Measurements from ENCODE around the gene SLCO2A1.

Gene SLCO2A1

DNA sequence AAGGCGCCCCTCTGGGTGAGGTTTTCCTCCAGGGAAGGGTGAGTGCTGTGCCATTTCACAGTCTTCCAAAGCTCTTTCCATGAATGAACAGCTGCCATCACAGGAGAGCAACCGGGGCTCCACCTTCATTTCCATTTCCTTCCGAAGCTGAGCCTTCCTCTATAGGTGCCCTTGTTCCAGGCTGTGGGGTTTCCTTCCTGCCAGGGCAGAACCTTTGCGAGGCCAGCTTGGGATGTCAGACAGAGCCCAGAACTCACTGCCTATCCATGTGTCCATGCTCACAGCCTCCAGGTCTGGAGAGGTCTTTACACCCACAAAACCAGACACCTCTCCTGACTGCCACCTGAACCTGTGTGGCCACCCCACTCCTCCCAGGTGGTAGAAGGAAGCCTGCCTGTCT lies 49.2 kb downstream of the SLCO2A1 start:
- no peak for DNase-seq (ENCODE audit: low read depth in 2 of 2)

DNA sequence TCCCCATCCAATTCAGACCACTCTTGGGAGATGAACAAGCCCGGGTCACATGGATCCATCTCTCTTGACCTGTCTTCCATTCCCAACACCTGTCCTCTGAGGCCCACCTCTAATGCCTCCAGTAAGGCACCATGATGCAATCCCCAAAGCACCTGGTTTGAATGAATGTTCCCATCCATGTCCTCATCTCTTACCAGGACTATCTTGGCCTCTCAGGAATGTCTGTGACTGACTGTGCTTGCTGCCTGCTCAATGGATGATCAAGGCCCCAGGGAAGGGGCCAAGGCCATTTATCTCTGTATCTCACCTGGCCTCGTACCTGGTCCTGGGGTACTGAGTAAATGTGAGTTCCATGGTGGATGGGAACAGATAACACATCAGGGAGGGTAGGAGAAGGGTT lies 49.7 kb downstream of the SLCO2A1 start:
- no peak for DNase-seq (ENCODE audit: low read depth in 2 of 2)

DNA sequence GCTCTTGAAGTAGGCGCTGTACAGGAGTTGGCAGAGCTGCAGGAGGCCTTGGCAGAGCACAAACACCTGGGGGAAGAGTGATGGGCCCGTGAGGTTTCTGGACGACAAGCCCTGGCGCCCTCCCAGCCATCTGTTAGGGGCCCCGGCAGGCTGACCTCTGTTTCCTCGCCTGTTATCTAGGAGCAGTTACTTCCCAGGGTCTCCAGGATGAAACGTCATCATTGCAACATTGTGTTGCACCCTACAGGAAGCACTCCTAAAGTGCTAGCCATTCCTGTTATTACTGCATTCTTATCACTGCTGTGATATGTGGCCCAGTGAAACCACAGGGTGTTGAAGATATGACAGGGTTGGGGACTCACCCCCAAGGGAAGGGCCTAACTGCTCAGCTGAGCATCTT lies 50.2 kb downstream of the SLCO2A1 start:
- no peak for DNase-seq (ENCODE audit: low read depth in 2 of 2)

DNA sequence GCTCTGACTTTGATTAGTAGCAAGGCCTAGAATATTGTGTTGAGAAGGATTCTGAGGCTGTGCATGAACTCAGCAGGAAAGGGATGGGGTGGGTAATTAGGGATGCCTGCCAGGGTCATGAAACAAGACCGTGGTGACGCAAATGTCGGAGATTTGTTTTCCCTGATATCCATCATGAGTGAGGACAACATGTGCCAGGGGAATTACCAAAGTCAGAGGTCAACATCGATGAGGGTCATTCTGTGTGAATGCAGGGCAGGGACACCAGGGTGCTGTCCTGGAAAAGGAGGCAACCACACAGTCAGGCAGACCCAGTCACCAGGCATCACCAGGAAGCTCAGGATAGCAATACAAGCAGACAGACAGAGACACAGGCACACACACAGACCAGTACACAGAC lies 52.2 kb downstream of the SLCO2A1 start:
- no peak for DNase-seq (ENCODE audit: low read depth in 2 of 2)

DNA sequence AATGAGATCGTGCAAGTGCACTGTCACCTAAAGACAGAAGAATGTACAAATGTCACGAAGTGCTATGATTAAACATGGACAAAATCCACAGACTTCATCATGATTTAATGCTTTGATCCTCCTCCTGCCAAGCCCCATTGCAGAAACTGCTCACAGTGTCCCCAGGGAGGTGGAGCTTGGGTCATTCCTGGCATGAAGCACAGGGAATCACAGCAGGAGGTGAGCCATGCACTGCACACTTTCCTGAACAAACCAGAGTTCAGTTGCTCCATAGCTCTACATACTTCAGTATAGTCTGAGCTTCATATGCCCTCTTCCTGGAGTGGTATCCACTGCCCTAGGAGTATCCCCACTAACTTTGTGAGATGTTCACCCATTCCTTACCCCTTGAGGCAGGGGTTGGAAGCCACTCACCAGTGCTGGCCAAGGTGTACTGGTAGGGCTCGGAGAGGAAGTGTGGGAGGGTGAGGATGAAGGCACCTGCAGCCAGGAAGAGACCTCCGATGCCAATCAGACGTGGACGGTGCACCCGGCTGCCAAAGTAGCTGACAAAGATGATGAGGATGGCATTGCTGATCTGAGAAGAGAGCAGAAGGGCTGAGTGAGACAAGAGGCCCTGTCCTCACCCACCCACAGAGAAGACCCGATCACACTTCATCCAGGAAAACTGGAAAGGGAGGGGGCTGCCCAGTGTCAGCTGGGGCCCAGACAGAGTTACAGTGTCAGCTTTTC lies 56.3 kb downstream of the SLCO2A1 start:
- no peak for DNase-seq (ENCODE audit: low read depth in 2 of 2)

DNA sequence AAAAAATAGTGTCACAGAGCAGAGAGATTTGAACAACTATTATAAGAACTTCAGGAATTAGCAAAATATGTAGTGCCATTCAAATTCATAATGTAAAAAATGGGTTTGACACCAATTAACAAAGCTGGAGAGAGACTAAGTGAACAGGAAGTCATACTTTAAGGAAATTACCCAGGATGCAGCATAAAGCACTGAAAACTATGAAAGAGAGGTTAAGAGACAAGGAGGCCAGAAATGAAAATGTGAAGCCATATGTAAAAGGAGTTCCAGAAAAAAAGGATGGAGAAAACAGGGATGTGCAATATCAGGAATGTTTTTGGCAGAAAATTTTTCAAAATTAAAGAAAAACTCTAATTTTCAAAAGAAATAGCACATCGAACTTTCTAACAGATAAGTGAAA lies 57.6 kb downstream of the SLCO2A1 start:
- no peak for DNase-seq (ENCODE audit: low read depth in 2 of 2)

DNA sequence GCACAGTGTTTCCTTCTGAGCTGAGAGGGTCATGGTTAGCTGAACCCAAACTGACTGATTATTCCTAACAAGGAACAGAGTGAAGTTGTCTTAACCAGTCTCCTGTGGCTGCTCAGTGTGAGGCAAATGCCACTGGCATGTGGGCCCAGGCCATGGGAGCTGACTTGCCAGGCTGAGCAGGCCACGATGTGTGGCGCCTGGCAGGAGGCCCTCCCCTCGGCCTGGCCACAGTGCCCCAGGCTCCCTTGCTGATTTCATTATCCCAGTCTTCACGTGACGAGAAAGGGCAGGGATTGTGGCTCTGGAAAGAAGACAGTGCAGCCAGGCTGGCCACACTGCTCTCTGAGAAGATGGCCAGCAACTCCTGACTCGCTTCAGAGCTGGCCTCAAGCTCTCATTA lies 58.8 kb downstream of the SLCO2A1 start:
- DNase-seq (ENCODE audit: low read depth in 2 of 2) = no peak

DNA sequence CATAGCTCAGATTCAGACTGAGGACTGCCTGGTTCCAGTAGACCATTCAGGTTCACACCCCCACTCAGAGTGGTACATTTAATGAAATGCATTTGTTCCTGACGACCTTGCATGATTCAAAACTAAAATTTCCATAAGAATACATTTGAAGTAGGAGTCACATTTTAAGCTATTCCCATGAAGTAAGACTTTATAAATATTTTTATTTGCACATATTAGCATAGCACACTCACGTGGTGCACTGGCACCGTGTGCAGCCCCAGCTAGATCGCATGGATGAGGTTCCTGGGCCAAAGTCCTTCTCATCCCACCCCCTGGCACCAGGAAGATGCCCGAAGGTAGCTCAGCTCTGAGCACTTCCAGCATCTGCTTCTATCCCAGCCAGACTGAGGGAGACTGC lies 59.4 kb downstream of the SLCO2A1 start:
- no peak for DNase-seq (ENCODE audit: low read depth in 2 of 2)

DNA sequence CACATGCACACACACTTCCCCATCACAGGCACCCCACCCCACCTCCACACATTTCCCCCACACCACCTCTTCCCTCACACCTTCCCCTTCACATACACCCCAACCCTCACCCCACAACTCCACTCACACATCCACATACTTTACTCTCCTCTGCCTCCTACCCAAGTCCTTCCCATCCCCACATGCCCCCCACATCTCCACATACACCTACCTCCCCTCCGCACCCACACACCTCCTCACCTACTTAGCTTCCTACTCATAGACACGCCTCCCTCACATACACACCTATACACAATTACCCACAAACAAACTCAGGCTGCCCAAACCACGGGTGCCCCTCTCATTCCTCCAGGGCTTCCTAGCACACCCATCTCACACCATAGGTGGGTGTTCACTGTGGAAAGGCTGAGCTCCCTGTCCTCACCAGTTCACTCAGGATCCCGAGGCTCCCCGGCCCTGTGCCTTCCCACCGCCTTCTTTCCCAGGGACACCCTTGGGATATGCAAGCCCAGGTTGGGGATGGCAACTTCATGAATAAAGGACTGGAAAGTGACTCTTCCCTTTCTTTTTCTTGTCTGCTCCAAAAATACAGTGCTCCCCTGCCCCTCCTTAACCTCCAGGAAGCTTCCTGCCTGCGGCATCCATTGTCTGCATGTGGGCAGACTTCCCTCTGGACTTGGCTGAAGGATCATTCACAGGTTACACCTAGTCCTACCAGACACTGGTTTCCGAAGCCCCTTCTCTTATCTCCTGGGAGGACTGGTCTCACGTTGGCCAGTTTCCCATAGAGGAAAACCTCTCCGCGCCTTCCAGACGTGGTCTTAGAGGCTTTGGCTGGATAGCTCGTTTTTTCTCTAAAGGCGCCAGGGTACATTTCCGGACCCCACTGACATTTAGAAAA lies 61.5 kb downstream of the SLCO2A1 start:
- DNase-seq (ENCODE audit: low read depth in 2 of 2) = no peak

DNA sequence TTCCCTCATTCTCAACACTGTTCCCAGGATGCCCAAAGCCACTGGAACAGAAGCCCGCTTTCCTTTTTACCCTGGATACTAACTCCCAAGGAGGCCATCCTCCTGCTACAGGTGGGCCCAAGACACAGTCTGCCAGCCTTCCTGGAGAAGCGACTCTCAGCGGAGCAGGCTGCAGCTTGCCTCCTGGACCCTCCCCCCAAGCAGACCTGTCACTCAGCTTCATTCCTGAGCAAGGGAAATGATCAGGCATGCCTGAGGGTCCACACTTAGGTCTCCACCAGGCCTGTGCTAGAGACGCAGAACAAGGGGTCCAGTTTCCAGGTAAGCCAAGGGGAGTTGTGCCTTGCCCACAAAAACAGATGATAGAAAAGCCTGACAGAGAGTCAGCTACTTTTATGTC lies 62.8 kb downstream of the SLCO2A1 start:
- no peak for DNase-seq (ENCODE audit: low read depth in 2 of 2)

DNA sequence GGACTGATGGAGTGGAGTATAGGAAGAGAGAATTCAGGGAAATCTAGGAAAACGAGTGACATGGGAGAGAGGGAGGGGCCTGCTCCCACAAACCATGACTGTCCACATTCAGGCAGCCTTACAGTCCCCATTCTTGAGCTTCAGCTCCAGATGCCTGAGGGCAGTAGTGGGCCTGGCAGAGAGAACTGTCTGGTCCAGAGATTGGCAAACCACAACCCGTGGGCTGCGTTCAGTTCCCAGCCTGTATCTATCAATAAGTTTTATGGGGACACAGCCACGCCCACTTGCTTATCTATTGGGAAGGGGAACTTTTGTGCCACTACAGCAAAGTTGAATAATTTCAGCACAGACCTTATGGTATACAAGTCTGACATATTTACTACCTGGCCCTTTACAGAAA lies 63.8 kb downstream of the SLCO2A1 start:
- DNase-seq (ENCODE audit: low read depth in 2 of 2) = no peak

DNA sequence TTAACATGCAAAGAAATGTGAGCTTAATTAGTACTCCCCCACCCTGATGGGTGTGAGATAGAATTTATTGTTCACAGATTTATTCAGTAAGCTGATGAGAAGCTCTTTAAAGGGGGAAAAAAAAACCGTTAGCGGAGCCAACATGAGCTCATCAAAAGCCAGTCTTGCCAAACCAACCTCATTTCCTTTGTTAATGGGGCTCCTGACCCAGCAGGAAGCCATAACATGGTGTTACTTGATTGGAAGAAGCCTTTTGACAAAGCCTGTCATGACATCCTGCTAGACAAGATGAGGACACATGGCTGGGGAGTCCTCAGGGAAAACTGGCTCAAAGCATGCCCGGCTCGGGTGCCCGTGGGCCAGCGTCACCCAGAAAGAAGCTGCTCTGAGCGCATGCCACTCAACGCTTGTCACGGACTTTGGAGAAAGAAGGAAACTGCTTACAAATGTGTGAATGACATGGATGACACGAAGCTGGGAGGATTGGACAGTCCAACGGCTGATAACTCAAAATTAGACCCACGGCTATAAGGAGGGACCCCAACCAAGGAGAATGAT lies 64.6 kb downstream of the SLCO2A1 start:
- no peak for DNase-seq (ENCODE audit: low read depth in 2 of 2)

DNA sequence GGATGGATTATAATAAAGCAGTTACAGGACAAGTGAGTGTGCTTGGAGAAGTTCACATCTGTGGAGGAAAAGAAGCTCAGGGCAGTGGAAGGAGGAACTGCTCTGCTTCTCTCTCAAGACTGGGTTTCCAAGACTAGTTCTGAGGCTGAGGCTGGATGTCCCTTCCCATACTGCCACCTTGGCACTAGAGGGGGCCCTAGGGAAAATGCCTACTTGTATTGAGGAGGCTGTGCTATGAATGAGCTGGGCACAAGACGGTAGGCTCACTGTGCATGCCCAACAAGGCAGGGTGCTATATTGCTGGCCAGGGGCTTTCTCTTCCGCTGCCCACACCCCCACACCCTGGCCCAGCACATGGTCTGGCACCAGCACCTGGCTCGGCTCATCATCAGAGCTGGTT lies 65.2 kb downstream of the SLCO2A1 start:
- no peak for DNase-seq (ENCODE audit: low read depth in 2 of 2)

DNA sequence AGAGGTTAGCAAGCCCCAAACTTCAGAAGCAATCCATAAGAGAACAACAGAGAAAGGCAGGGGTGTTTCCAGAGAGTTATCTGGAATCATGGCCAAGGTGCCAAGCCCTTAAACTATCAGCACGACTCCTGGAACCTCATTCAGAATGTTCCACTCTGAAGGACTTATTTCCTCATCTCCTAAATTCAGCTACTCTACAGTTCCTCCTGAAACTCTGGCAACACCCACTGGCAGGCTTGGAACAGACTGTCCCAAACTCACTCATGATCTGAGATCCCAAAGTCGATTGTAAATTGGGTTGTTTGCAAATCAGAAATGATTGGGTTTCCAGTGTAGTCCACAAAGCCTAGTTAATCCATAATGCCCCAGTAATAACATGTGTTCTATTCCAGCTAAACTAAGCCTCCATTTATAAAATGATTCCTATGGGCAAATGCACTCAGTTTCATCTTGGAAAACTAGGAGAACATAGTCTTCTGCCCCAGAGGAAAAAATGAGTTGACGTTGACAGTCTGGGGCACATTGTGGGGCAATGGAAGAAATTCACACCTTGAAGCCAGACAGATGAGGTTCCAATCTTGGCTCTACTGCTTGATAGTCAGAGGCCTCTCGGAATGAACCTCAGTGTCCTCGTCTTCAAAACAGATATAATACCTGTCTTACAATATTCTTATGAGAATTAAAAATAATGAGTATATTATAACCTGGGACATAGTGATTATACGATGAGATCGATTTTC lies 65.9 kb downstream of the SLCO2A1 start:
- DNase-seq (ENCODE audit: low read depth in 2 of 2) = no peak

DNA sequence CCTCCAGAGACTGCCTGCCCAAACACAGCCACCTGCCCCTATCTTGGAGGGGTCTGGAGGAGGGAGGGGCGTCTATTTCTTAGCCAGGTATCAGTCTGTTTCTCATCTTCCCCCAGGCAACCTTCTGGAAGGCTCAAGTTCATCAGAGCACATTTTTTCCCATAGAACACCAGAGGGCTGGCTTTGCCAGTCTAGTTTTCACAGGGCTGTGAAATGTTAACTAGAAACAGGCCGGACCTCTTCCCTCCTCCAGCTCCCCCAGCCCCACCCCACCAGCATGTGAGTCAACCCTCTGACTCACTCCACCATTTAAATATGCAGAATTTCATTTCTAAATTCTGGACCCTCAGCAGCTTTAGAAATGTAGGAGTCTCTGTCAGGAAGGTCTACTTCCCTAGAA lies 66.9 kb downstream of the SLCO2A1 start:
- no peak for DNase-seq (ENCODE audit: low read depth in 2 of 2)

DNA sequence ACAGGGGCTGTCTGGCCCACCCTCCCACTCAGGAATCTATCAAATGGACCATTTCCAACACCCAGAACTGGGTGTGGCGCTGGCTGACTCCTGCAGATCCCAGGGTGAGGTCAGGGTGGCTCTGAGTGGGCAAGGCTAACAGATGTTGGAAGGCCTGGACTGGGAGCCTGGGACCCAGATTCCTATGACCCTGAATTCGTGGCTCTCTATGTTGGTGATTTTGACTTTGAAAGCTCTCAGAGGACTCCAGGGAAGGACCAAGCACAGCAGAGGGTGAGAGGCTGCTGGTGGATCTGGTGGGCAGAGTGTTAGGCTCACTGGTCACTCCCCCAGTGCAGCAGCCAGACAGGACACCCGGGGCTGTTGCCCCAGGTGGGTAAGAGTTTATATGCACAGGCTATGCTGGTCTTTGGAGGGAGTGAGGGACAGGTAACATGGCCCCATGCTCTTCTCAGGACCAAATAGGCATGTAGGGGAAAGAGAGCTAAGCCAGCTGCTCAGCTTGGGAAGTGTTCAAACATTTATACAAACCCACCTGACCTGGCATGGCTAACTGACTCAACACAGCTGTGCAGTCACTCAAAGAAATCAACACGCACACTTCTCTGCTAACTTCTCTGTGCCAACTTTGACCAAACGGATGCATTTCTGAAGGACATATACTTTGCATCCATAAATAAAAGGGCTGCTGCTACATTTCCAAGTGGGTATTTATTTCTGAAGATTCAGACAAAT lies 71.5 kb downstream of the SLCO2A1 start:
- no peak for DNase-seq (ENCODE audit: low read depth in 2 of 2)

DNA sequence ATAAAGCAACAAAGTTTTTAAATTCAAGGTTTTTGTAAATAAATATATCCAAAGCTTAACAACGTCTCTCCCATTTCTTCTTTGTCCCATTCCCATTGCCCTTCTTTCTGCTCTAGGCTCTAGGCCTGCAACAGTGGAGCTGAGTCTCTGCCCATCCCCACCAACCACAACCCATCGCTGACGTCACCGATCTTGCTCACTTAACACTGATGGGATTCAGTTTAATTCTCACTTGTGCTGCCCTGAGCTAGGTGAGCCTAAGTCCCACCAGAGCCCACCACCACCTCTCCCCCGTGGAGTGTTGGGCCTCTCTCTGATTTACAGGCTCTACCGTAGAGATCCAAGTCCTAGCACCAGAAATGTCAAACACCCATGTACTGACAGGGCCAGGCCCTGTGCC lies 72.7 kb downstream of the SLCO2A1 start:
- DNase-seq (ENCODE audit: low read depth in 2 of 2) = no peak

DNA sequence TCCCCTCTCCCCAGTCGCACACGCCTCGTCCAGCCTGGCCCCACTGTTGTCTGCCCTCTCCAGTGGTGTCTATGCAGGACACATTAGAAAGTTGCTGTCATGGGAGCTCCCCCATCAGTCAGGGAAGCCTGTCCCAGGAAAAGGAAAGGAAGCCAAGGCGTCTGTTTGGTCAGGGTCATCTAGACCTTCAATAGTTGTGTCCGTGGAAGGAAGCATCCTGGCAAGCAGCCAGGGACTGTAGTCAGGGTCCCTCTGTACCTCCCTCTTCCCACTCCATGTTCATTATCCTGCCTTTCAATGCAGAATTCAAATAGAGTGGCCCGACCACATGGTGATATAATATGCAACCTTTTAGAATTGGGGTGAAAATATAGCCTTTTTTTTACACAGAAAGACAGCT lies 73.4 kb downstream of the SLCO2A1 start:
- no peak for DNase-seq (ENCODE audit: low read depth in 2 of 2)

DNA sequence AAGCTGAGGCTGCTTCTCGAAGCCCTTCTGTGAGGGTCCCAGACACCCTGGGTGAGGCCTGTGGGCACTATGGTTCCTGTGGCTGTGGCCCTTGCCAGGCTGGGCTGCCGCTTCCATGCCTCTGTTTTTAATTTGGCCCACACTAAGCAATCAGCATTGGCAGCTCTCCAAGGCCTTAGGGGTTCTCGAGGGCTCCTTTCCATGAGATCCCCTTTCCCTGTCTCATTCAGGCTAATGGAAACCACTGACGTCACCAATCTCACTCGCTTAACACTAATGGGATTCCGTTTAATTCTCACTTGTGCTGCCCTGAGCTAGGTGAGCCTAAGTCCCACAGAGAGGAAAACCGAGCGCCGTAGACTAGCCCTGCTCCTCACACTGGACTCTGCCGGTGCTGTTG lies 73.8 kb downstream of the SLCO2A1 start:
- no peak for DNase-seq (ENCODE audit: low read depth in 2 of 2)

DNA sequence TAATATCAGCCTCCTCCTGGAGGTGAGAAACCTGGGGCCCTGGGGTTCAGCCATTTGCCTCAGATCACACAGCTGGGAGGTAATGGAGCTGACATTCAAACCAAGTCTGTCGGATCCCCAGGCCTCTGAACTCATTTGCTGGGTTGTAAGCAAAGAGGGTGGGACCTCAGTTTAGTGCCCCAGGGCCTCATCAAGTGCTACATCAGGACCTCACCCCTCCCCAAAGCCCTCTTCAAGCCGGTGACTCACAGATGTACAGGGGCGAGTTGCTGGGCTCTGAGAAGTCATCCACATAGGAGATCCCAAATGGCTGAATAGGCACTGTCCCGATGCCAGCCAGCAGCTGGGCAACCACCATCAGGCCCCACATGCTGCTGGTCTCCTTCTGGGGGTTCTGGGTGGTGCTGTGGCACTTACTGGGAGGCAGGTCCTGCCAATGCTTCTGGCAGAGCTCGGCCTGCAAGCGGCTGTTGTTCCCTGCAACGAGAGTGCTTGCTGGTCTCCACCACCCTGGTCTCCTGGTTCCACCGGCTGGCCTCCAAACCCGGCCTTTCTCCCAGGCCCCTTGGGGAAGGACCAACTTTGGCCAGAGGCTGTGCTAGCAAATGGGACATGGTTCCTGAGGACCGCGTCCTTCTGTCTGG lies 74.9 kb downstream of the SLCO2A1 start:
- no peak for DNase-seq (ENCODE audit: low read depth in 2 of 2)

DNA sequence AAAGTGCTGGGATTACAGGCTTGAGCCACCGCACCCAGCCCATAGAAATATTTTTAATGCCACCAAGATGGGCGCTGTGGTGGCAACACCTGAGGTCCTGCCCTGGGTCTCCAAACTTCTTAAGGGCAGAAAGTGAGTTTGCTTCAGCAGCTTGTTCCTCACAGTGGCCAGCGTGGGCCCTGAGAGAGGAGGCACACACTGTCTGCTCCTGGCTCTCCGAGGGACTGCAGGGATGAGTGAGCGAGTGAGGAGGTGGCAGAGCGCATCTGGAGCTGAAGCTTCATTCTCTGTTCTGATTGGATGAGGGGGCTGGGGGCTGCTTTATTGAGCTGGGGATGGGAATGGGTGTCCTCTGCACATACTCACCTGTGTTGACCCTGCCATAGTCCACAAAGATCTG lies 76.4 kb downstream of the SLCO2A1 start:
- DNase-seq (ENCODE audit: low read depth in 2 of 2) = no peak

All from activated CD4-positive, alpha-beta T cell treated with anti-CD3 and anti-CD28 coated beads for 24 hours (primary cell).